Endothelial cell of umbilical vein (primary cell): ENCODE measurements around the gene P3H2. TPM values are rescaled to one million over a fixed set of nuclear protein-coding genes. Genes with fewer than 3 reads are reported as not detected.

Experiments
- BruUV-seq: library from RNA; stranded (reverse); fragments of 400-500 nt; replicated peaks from 2 replicates; lab custom pipeline; 2021; lab: Mats Ljungman, UMichigan
- CTCF ChIA-PET: fragments of 300-600, 350-600 bp; sonication (Branson Sonifier 250); formaldehyde crosslinking; loops from one replicate; lab custom pipeline; 2021; ENCODE audit warnings: antibody characterized with exemption, inconsistent platforms; lab: Charles Lee
- POLR2A ChIA-PET: fragments of 300-600, 350-600 bp; sonication (Branson Sonifier 250); formaldehyde crosslinking; loops from one replicate; lab custom pipeline; 2021; ENCODE audit warnings: antibody characterized with exemption, inconsistent platforms; lab: Charles Lee
- DNase-seq: peaks from one replicate; pipeline ENCODE4 v3.0.0-alpha.2; 2011; ENCODE audit warnings: low read depth, low spot score
- FAIRE-seq: peaks from 2 replicates; lab custom pipeline; 2011; peaks lifted over from hg19 to GRCh38; lab: Jason Lieb, UNC
- H2AFZ ChIP-seq: 2 replicates; pipeline ENCODE4 v1.6.0; 2012; ENCODE audit warnings: low read depth, low read length, control low read depth, inconsistent platforms
- H3K27ac ChIP-seq: 2 replicates; pipeline ENCODE4 v1.5.1; 2011; ENCODE audit warnings: low read depth, mild to moderate bottlenecking, control low read depth, low read length, moderate library complexity; ENCODE audit not compliant: insufficient read depth
- H3K27me3 ChIP-seq, 2 experiments: 2 replicates each; pipeline versions ENCODE4 v1.6.0 to v1.6.1; 2011; ENCODE audit warnings: low read length in 2 of 2, mixed read lengths in 1 of 2; ENCODE audit not compliant: control insufficient read depth in 2 of 2, insufficient read depth in 2 of 2
- H3K36me3 ChIP-seq, 2 experiments: 2 replicates in 1 of 2; 3 replicates in 1 of 2; pipeline ENCODE4 v1.5.1; 2011; ENCODE audit warnings: low read length in 2 of 2, mild to moderate bottlenecking in 1 of 2, moderate library complexity in 1 of 2; ENCODE audit not compliant: control insufficient read depth in 2 of 2, insufficient read depth in 2 of 2; ENCODE audit errors: extremely low read depth in 1 of 2
- H3K4me1 ChIP-seq: 3 replicates; pipeline ENCODE4 v1.5.1; 2011; ENCODE audit warnings: mild to moderate bottlenecking, low read length; ENCODE audit not compliant: control insufficient read depth, insufficient read depth; ENCODE audit errors: extremely low read depth
- H3K4me2 ChIP-seq: 2 replicates; pipeline ENCODE4 v1.6.1; 2011; ENCODE audit warnings: low read length, control low read depth, mixed read lengths; ENCODE audit not compliant: insufficient read depth
- H3K4me3 ChIP-seq, 3 experiments: fragments of 200-600 bp in 1 of 3; sonication (generic), shearing (Covaris generic) in 1 of 3; replicated peaks in 1 of 3; 2 replicates each; pipeline ENCODE4 v1.5.1; 2011 to 2016; ENCODE audit warnings: control low read depth in 3 of 3, low read length in 3 of 3, mild to moderate bottlenecking in 2 of 3, inconsistent platforms in 1 of 3, low read depth in 1 of 3, moderate library complexity in 1 of 3; ENCODE audit not compliant: insufficient read depth in 1 of 3
- H3K79me2 ChIP-seq: 2 replicates; pipeline ENCODE4 v1.6.0; 2012; ENCODE audit warnings: low read length, inconsistent platforms; ENCODE audit not compliant: control insufficient read depth, insufficient read depth
- H3K9ac ChIP-seq: replicated peaks from 2 replicates; pipeline ENCODE3; 2011; ENCODE audit warnings: low read length, control low read depth; ENCODE audit not compliant: insufficient read depth; ENCODE audit errors: extremely low read depth
- H3K9me1 ChIP-seq: replicated peaks from 3 replicates; pipeline ENCODE4 v1.6.0; 2011; ENCODE audit warnings: mild to moderate bottlenecking, low read length; ENCODE audit not compliant: control insufficient read depth, insufficient read depth; ENCODE audit errors: extremely low read depth
- H3K9me3 ChIP-seq: replicated peaks from 2 replicates; pipeline ENCODE4 v1.5.1; 2012; ENCODE audit warnings: low read length, inconsistent platforms; ENCODE audit not compliant: control insufficient read depth, insufficient read depth
- H4K20me1 ChIP-seq: replicated peaks from 2 replicates; pipeline ENCODE3; 2011; ENCODE audit warnings: mild to moderate bottlenecking, low read length; ENCODE audit not compliant: control insufficient read depth, insufficient read depth; ENCODE audit errors: extremely low read depth
- CTCF ChIP-seq, 2 donors: IDR thresholded peaks; 1 replicate in 1 of 2; 2 replicates in 1 of 2; pipeline ENCODE4 v1.5.1; 2011; ENCODE audit warnings: low read length in 2 of 2, mild to moderate bottlenecking in 2 of 2, moderate library complexity in 2 of 2, control low read depth in 1 of 2, inconsistent platforms in 1 of 2, low read depth in 1 of 2; ENCODE audit not compliant: insufficient read depth in 1 of 2; ENCODE audit errors: extremely low read depth in 1 of 2
- EZH2 ChIP-seq: IDR thresholded peaks from 2 replicates; pipeline ENCODE4 v1.6.1; 2012; ENCODE audit warnings: borderline replicate concordance, low read depth, mild to moderate bottlenecking, moderate library complexity, low read length, inconsistent platforms; ENCODE audit not compliant: severe bottlenecking
- FOS ChIP-seq: IDR thresholded peaks from 2 replicates; pipeline ENCODE4 v1.6.1; 2011; ENCODE audit warnings: mild to moderate bottlenecking, low read length, moderate library complexity, borderline replicate concordance; ENCODE audit not compliant: insufficient read depth
- GATA2 ChIP-seq: IDR thresholded peaks from 2 replicates; pipeline ENCODE4 v1.7.0; 2011; ENCODE audit warnings: low read depth, mild to moderate bottlenecking, moderate library complexity, mixed read lengths, low read length; ENCODE audit not compliant: insufficient read length, insufficient read depth
- JUN ChIP-seq: IDR thresholded peaks from 2 replicates; pipeline ENCODE4 v1.6.1; 2011; ENCODE audit warnings: borderline replicate concordance, low read depth; ENCODE audit not compliant: insufficient read length, insufficient read depth
- MAX ChIP-seq: IDR thresholded peaks from 2 replicates; pipeline ENCODE4 v1.6.1; 2011; ENCODE audit not compliant: insufficient read depth, insufficient read length
- MYC ChIP-seq: IDR thresholded peaks from one replicate; pipeline ENCODE4 v1.6.1; 2011; ENCODE audit warnings: mild to moderate bottlenecking, low read depth, low read length
- POLR2A ChIP-seq: IDR thresholded peaks from 2 replicates; pipeline ENCODE4 v1.6.1; 2012; ENCODE audit warnings: low read depth, mild to moderate bottlenecking, control low read depth, low read length
- dilution Hi-C: fragments of 300-500 bp; cut with MboI; formaldehyde crosslinking; loops from one replicate; pipeline ENCODE4 v1.15.0; 2019; ENCODE audit warnings: low sequenced_read_pairs; ENCODE audit not compliant: extremely low pct_ligation_motif_present
- intact Hi-C: fragments of 100-400 bp; cut with micrococcal nuclease; formaldehyde crosslinking; loops from one replicate; pipeline ENCODE4 v1.10.0; 2022
- polyA plus RNA-seq, 4 experiments: library from polyadenylated mRNA; depleted of rRNA in 3 of 4; stranded (reverse) in 3 of 4; unstranded in 1 of 4; fragments of >200 nt; gene quantifications; 2 replicates each; pipeline versions ENCODE4 v1.2.1 to v1.2.3, GENCODE V29; 2011 to 2012; ENCODE audit warnings: missing spikeins in 1 of 4
- total RNA-seq: library from RNA; stranded (reverse); gene quantifications from 2 replicates; pipeline ENCODE4 v1.2.3, GENCODE V29; 2021

Gene P3H2
- total and polyA plus RNA-seq, 2 donors (not counting 3 experiments of a cell fraction or from before 2014, with no cell fraction given): 6.6 to 6.8 TPM

- Histone ChIP-seq H3K9me3 (no peaks in the 10 kb centered on the region), H3K79me2 (no peaks in the 10 kb centered on the region), H3K4me2 (no peak overlapping the region), H3K4me1 (no peaks in the 10 kb centered on the region), H2AFZ (peak overlapping the region; percentile 2), H3K4me3 (no peak overlapping the region), H3K36me3 (no peaks in the 10 kb centered on the region), H3K27me3 (no peaks in the 10 kb centered on the region), H4K20me1 (no peaks in the 10 kb centered on the region), H3K9me1 (peaks cover 2% of the 10 kb centered on the region), H3K27ac (no peak overlapping the region), H3K9ac (no peak overlapping the region)
- dilution Hi-C loops (no loop called here), intact Hi-C loops (no loop called here)
- DNase-seq (no peak), FAIRE-seq (no peak)
- CTCF ChIA-PET: interaction anchor here (0.7 to 1.3 kb wide), 2 partner anchors 10 to 48 kb away, joined by 3 to 4 read pairs; no protein-coding TSS in a partner anchor
- POLR2A ChIA-PET: no interaction called here
- TF ChIP-seq GATA2: no peak
- no peak for TF ChIP-seq POLR2A
- TF ChIP-seq JUN: no peak
- no peak for TF ChIP-seq MAX
- no peak for TF ChIP-seq FOS
- TF ChIP-seq MYC: no peak
- TF ChIP-seq EZH2: no peak
- TF ChIP-seq CTCF (IDR thresholded peaks at IDR 0.05; ENCODE audit: extremely low read depth in 1 of 2, insufficient read depth in 1 of 2, low read depth in 1 of 2, low read length in 2 of 2): no peak
- no TSS peak for BruUV-seq
These were observed 143.5 kb downstream of the P3H2 start for GRCh38 chr3:189977174-189977573.
